Measurements from ENCODE around the gene ZNF385D.

DNA sequence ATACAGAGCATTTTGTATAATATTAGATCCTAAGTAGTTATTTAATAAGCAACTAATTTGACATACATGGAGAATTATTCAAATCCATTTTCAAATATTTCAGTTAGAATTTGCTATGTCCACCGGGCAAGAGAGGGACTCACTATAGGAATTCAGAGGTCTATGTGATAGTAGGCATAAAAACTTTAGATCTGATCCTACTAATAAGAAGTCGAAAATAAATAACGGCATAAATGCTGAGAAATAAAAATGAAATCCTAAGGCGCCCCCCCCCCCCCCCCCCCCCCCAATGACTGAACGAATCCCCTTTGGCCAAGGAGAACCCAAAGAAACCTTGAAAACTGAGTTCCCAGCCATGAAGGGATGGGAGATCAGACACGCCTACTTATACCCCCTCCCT is 80.6 kb downstream of the ZNF385D start:
- TF ChIP-seq, protein P1, sequence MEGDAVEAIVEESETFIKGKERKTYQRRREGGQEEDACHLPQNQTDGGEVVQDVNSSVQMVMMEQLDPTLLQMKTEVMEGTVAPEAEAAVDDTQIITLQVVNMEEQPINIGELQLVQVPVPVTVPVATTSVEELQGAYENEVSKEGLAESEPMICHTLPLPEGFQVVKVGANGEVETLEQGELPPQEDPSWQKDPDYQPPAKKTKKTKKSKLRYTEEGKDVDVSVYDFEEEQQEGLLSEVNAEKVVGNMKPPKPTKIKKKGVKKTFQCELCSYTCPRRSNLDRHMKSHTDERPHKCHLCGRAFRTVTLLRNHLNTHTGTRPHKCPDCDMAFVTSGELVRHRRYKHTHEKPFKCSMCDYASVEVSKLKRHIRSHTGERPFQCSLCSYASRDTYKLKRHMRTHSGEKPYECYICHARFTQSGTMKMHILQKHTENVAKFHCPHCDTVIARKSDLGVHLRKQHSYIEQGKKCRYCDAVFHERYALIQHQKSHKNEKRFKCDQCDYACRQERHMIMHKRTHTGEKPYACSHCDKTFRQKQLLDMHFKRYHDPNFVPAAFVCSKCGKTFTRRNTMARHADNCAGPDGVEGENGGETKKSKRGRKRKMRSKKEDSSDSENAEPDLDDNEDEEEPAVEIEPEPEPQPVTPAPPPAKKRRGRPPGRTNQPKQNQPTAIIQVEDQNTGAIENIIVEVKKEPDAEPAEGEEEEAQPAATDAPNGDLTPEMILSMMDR (IDR thresholded peaks at IDR 0.05): no peak
- no peak for TF ChIP-seq POLR2A (IDR thresholded peaks at IDR 0.05)
